ENCODE data around the gene NBPF19. TPM values are rescaled to one million over a fixed set of nuclear protein-coding genes. Genes with fewer than 3 reads are reported as not detected.
"Not testable (repeated sequence)": the region's sequence is repeated elsewhere in the genome, so short reads cannot be mapped to it uniquely, and the experiment has no call there.

Gene NBPF19
- total RNA-seq = 34.5 to 37.6 TPM (median 37.4 TPM) in 3 replicates

GRCh38 chr1:149474745-149475144 lies at the start of gene NBPF19:
Gene NBPF19 (plus strand): TSS chr1:149475045. CDS start chr1:149475933, 888 bp downstream.
- not testable (repeated sequence) for H3K36me3 Mint-ChIP-seq; H3K4me3 Mint-ChIP-seq; H3K9me3 Mint-ChIP-seq; H3K27ac Mint-ChIP-seq; H3K27me3 Mint-ChIP-seq (ENCODE audit: low read depth); H3K4me1 Mint-ChIP-seq; DNase-seq (ENCODE audit: low spot score in 2 of 2, unreplicated experiment in 2 of 2)

GRCh38 chr1:149428317-149428716 lies 46.5 kb upstream of the NBPF19 start:
- H3K36me3 Mint-ChIP-seq; H3K4me3 Mint-ChIP-seq; H3K4me1 Mint-ChIP-seq; H3K27ac Mint-ChIP-seq; H3K9me3 Mint-ChIP-seq; DNase-seq (ENCODE audit: low spot score in 2 of 2, unreplicated experiment in 2 of 2); H3K27me3 Mint-ChIP-seq (ENCODE audit: low read depth): not testable (repeated sequence)

- H3K36me3 Mint-ChIP-seq; H3K9me3 Mint-ChIP-seq; H3K27me3 Mint-ChIP-seq (ENCODE audit: low read depth): not testable (repeated sequence)
- Mint-ChIP-seq H3K4me1 (peaks cover 11% of the 10 kb centered on the region), H3K4me3 (peak overlapping the region; percentile 24), H3K27ac (peak overlapping the region; percentile 83)
- DNase-seq (ENCODE audit: low spot score in 2 of 2, unreplicated experiment in 2 of 2) = peak in 1 of 2 experiments; percentile 56
Observed at GRCh38 chr1:149445451-149445850, 29.4 kb upstream of the NBPF19 start.

GRCh38 chr1:149452196-149452595 lies 22.6 kb upstream of the NBPF19 start:
- H3K4me1 Mint-ChIP-seq; H3K27ac Mint-ChIP-seq; H3K9me3 Mint-ChIP-seq; DNase-seq (ENCODE audit: low spot score in 2 of 2, unreplicated experiment in 2 of 2); H3K27me3 Mint-ChIP-seq (ENCODE audit: low read depth); H3K36me3 Mint-ChIP-seq; H3K4me3 Mint-ChIP-seq: not testable (repeated sequence)

GRCh38 chr1:149452652-149453051 lies 22.2 kb upstream of the NBPF19 start:
- H3K27ac Mint-ChIP-seq; H3K4me1 Mint-ChIP-seq; H3K9me3 Mint-ChIP-seq; H3K27me3 Mint-ChIP-seq (ENCODE audit: low read depth); H3K4me3 Mint-ChIP-seq; H3K36me3 Mint-ChIP-seq; DNase-seq (ENCODE audit: low spot score in 2 of 2, unreplicated experiment in 2 of 2): not testable (repeated sequence)

GRCh38 chr1:149558350-149558825 lies 83.5 kb downstream of the NBPF19 start:
- DNase-seq (ENCODE audit: low spot score in 2 of 2, unreplicated experiment in 2 of 2) = peak; percentile 18 to 44
- H3K27me3 Mint-ChIP-seq (ENCODE audit: low read depth); H3K36me3 Mint-ChIP-seq; H3K4me1 Mint-ChIP-seq; H3K9me3 Mint-ChIP-seq: not testable (repeated sequence)
- Mint-ChIP-seq H3K27ac (peak overlapping the region; percentile 28), H3K4me3 (peak overlapping the region; percentile 69)

GRCh38 chr1:149561806-149562205 lies 87.0 kb downstream of the NBPF19 start:
- H3K4me1 Mint-ChIP-seq, H3K36me3 Mint-ChIP-seq, H3K9me3 Mint-ChIP-seq: not testable (repeated sequence)

GRCh38 chr1:149565485-149565884 lies 90.6 kb downstream of the NBPF19 start:
- H3K36me3 Mint-ChIP-seq; H3K4me3 Mint-ChIP-seq; H3K27ac Mint-ChIP-seq; H3K9me3 Mint-ChIP-seq; H3K4me1 Mint-ChIP-seq; H3K27me3 Mint-ChIP-seq (ENCODE audit: low read depth); DNase-seq (ENCODE audit: low spot score in 2 of 2, unreplicated experiment in 2 of 2): not testable (repeated sequence)

More at GRCh38 chr1:149561806-149562205, 87.0 kb downstream of the NBPF19 start:
- not testable (repeated sequence) for DNase-seq (ENCODE audit: low spot score in 2 of 2, unreplicated experiment in 2 of 2); H3K4me3 Mint-ChIP-seq; H3K27ac Mint-ChIP-seq; H3K27me3 Mint-ChIP-seq (ENCODE audit: low read depth)

- not testable (repeated sequence) for H3K27me3 Mint-ChIP-seq (ENCODE audit: low read depth); H3K9me3 Mint-ChIP-seq; H3K27ac Mint-ChIP-seq; H3K36me3 Mint-ChIP-seq; DNase-seq (ENCODE audit: low spot score in 2 of 2, unreplicated experiment in 2 of 2); H3K4me3 Mint-ChIP-seq; H3K4me1 Mint-ChIP-seq
Observed at GRCh38 chr1:149572763-149573162, 97.9 kb downstream of the NBPF19 start.

- H3K4me3 Mint-ChIP-seq; DNase-seq (ENCODE audit: low spot score in 2 of 2, unreplicated experiment in 2 of 2); H3K27me3 Mint-ChIP-seq (ENCODE audit: low read depth); H3K4me1 Mint-ChIP-seq; H3K36me3 Mint-ChIP-seq; H3K27ac Mint-ChIP-seq; H3K9me3 Mint-ChIP-seq: not testable (repeated sequence)
Observed at GRCh38 chr1:149585592-149585991, 110.7 kb downstream of the NBPF19 start.

Other genes with a start within 250 kb of the NBPF19 start
- gene PPIAL4C, start 108.8 kb downstream of the NBPF19 start, total RNA-seq = not detected in 3 replicates

Measured in mesothelial cell of epicardium (in vitro differentiated cells).